HEK293T (cell line): ENCODE data around the gene IGF1R.

ENCODE experiments used
- CTCF ChIA-PET: fragments of 350-600 bp; formaldehyde crosslinking; extraction: SDS; loops from one replicate; lab custom pipeline; 2021; ENCODE audit warnings: antibody characterized with exemption, inconsistent platforms; lab: Yijun Ruan, JAX
- POLR2A ChIA-PET: fragments of 350-600 bp; formaldehyde crosslinking; extraction: SDS; loops from one replicate; lab custom pipeline; 2020; ENCODE audit warnings: antibody characterized with exemption, inconsistent platforms; lab: Yijun Ruan, JAX
- DNase-seq: peaks from one replicate; pipeline ENCODE4 v3.0.0; 2012; ENCODE audit warnings: mixed read lengths; ENCODE audit errors: extremely low spot score
- ARNT ChIP-seq: fragments of 450-650 bp; IDR thresholded peaks from 2 replicates; pipeline ENCODE4 v1.6.1; 2017; ENCODE audit warnings: mild to moderate bottlenecking
- BHLHE40 ChIP-seq: fragments of 450-650 bp; IDR thresholded peaks from 2 replicates; pipeline ENCODE4 v1.6.1; 2016; ENCODE audit warnings: mild to moderate bottlenecking, moderate library complexity, borderline replicate concordance
- CTBP1 ChIP-seq: fragments of 450-650 bp; IDR thresholded peaks from 2 replicates; pipeline ENCODE4 v1.6.1; 2016; ENCODE audit warnings: borderline replicate concordance
- ELF4 ChIP-seq: fragments of 450-650 bp; IDR thresholded peaks from 2 replicates; pipeline ENCODE4 v1.6.1; 2017; ENCODE audit warnings: antibody characterized with exemption
- FOXA1 ChIP-seq: fragments of 450-650 bp; IDR thresholded peaks from 2 replicates; pipeline ENCODE4 v1.6.1; 2016; ENCODE audit warnings: mild to moderate bottlenecking
- FOXK2 ChIP-seq: fragments of 450-650 bp; IDR thresholded peaks from 2 replicates; pipeline ENCODE4 v1.6.1; 2016; ENCODE audit warnings: mild to moderate bottlenecking
- FOXM1 ChIP-seq: fragments of 450-650 bp; IDR thresholded peaks from 2 replicates; pipeline ENCODE4 v1.6.1; 2017; ENCODE audit warnings: mild to moderate bottlenecking, borderline replicate concordance
- HDGF ChIP-seq: fragments of 450-650 bp; IDR thresholded peaks from 2 replicates; pipeline ENCODE4 v1.6.1; 2017; ENCODE audit warnings: antibody characterized with exemption, borderline replicate concordance
- L3MBTL2 ChIP-seq: fragments of 450-650 bp; conservative IDR thresholded peaks from 2 replicates; pipeline ENCODE4 v1.6.1; 2016; ENCODE audit warnings: mild to moderate bottlenecking
- LEF1 ChIP-seq: fragments of 450-650 bp; IDR thresholded peaks from 2 replicates; pipeline ENCODE4 v1.6.1; 2017; ENCODE audit warnings: mild to moderate bottlenecking, borderline replicate concordance
- NFRKB ChIP-seq: fragments of 450-650 bp; IDR thresholded peaks from 2 replicates; pipeline ENCODE4 v1.6.1; 2016; ENCODE audit warnings: mild to moderate bottlenecking, moderate library complexity
- PKNOX1 ChIP-seq: fragments of 450-650 bp; IDR thresholded peaks from 2 replicates; pipeline ENCODE4 v1.6.1; 2016
- SP1 ChIP-seq: fragments of 450-650 bp; IDR thresholded peaks from 2 replicates; pipeline ENCODE4 v1.6.1; 2017
- SUZ12 ChIP-seq: fragments of 450-650 bp; IDR thresholded peaks from 2 replicates; pipeline ENCODE4 v1.6.1; 2016; ENCODE audit warnings: mild to moderate bottlenecking
- TARDBP ChIP-seq: fragments of 450-650 bp; IDR thresholded peaks from 2 replicates; pipeline ENCODE4 v1.6.1; 2016
- ZNF384 ChIP-seq: fragments of 450-650 bp; IDR thresholded peaks from 2 replicates; pipeline ENCODE4 v1.6.1; 2016

IGF1R gene

GRCh38 chr15:98791046-98791701 is 142.8 kb downstream of the IGF1R start:
- no peak for DNase-seq
- no peak for TF ChIP-seq ARNT
- TF ChIP-seq FOXK2, result no peak
- TF ChIP-seq FOXA1, result no peak
- CTCF ChIA-PET, result interaction anchor here (0.7 to 1.6 kb wide), 4 partner anchors 11 to 46 kb away, joined by 3 to 4 read pairs (median 4); no protein-coding TSS in a partner anchor
- POLR2A ChIA-PET, result no interaction called here

- no peak for DNase-seq
- TF ChIP-seq FOXA1, result no peak
- TF ChIP-seq NFRKB, result no peak
- no peak for TF ChIP-seq LEF1
- no peak for TF ChIP-seq PKNOX1
- TF ChIP-seq SP1, result no peak
- TF ChIP-seq HDGF, result no peak
- TF ChIP-seq ELF4, result no peak
- no peak for TF ChIP-seq FOXK2
- no peak for TF ChIP-seq FOXM1
- TF ChIP-seq L3MBTL2, result no peak
- no peak for TF ChIP-seq ARNT
- POLR2A ChIA-PET, result no interaction called here
- CTCF ChIA-PET, result interaction anchor here (0.5 kb wide), 3 partner anchors 21 to 270 kb away, joined by 3 to 4 read pairs (median 4); no protein-coding TSS in a partner anchor
Observed at GRCh38 chr15:98792117-98792516, 143.8 kb downstream of the IGF1R start.

GRCh38 chr15:98794211-98794610 is 145.9 kb downstream of the IGF1R start:
- no peak for TF ChIP-seq ZNF384
- TF ChIP-seq TARDBP, result no peak
- no peak for DNase-seq
- CTCF ChIA-PET, result interaction anchor here (1.0 to 1.2 kb wide), 2 partner anchors 12 to 15 kb away, joined by 3 read pairs; no protein-coding TSS in a partner anchor
- POLR2A ChIA-PET, result interaction anchor here (1.3 kb wide), 1 partner anchor 11 kb away, joined by 3 read pairs; no protein-coding TSS in a partner anchor

- DNase-seq, result no peak
- TF ChIP-seq SP1 (no peak), NFRKB (no peak), HDGF (no peak), FOXM1 (no peak), ARNT (no peak), BHLHE40 (no peak), TARDBP (no peak), ZNF384 (no peak), CTBP1 (no peak), ELF4 (no peak), LEF1 (no peak), SUZ12 (no peak), FOXK2 (no peak)
- ChIA-PET POLR2A (interaction anchor here (1.3 kb wide), 1 partner anchor 12 kb away, joined by 3 read pairs; no protein-coding TSS in a partner anchor), CTCF (interaction anchor here (1.0 to 1.2 kb wide), 2 partner anchors 12 to 16 kb away, joined by 3 read pairs; no protein-coding TSS in a partner anchor)
Observed at GRCh38 chr15:98794748-98795147, 146.4 kb downstream of the IGF1R start.

DNA sequence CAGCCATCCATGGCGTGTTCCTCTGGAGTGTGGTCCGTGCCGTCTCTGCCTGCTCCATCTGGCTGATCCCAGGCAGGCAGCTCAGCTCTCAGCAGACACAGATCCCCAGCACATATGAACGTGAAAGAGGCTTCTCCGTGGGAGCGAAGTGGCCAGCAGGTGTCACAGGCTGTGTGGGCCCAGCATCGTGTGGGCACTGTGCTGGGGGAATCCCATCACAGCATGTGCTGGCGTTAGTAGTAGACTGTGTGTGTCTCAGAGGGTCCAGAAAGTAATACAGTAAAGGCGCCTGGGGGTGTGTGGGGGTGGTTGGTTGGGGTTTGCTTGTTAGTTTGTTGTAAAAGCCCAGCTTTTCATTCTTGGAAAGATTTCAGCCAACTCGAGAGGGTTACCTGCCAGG is 147.6 kb downstream of the IGF1R start:
- TF ChIP-seq NFRKB (no peak), ARNT (no peak), TARDBP (no peak), ZNF384 (no peak), HDGF (no peak), SP1 (no peak), L3MBTL2 (no peak), SUZ12 (no peak), BHLHE40 (no peak), PKNOX1 (no peak), LEF1 (no peak), FOXK2 (no peak), CTBP1 (no peak), FOXM1 (no peak), ELF4 (no peak), FOXA1 (no peak)
- ChIA-PET POLR2A (no interaction called here), CTCF (interaction anchor here (1.0 kb wide), 1 partner anchor 16 kb away, joined by 3 read pairs; no protein-coding TSS in a partner anchor)
- no peak for DNase-seq

GRCh38 chr15:98796685-98797357 is 148.5 kb downstream of the IGF1R start:
- no peak for DNase-seq
- CTCF ChIA-PET, result interaction anchor here (0.6 to 2.0 kb wide), 3 partner anchors 15 to 234 kb away, joined by 3 to 5 read pairs (median 3); no protein-coding TSS in a partner anchor
- POLR2A ChIA-PET, result no interaction called here
- TF ChIP-seq ZNF384 (no peak), SUZ12 (no peak), CTBP1 (no peak), ELF4 (no peak), ARNT (no peak), L3MBTL2 (no peak), NFRKB (no peak)
